ENCODE measurements around the gene PKIG.
A peak's percentile ranks its signal among the peaks of the same experiment; 100 is the strongest.

The PKIG gene

DNA sequence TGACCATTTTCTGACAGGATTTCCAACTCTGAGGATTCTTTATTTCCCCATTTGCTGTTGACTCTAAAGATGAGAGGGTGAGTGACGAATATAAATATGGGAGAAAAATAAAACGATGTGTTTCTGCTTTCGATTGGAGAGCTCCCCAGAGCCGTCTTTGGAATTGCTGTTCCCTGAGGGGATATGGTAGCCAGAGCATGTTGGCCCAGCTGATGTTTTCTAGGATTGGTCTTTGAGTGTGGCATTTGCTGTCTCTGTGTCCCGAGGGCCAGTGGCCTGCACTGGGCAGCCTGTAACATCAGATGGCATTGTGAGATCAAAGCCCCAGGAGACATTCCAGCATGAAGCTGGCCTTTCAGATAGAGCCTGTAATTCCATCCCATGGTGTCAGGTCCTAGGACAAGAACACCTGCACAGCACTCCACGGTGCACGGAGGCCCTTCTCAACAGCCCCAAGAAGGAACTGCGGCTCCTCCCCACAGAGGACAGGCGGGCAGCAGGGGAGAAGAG is 26.7 kb downstream of the PKIG start:
- Histone ChIP-seq H3K36me3 (replicated peaks) (no peaks in the 10 kb centered on the region), H3K4me1 (peaks cover 3% of the 10 kb centered on the region), H3K4me3 (no peak overlapping the region), H3K27me3 (ENCODE audit: low read depth) (no peaks in the 10 kb centered on the region), H3K9me3 (no peaks in the 10 kb centered on the region)
- in situ Hi-C loops (cut with MboI; ENCODE audit: low sequenced_read_pairs), result loop anchor here (5.0 to 25.0 kb wide), 2 partner anchors 222 to 497 kb away; no protein-coding TSS in a partner anchor
- no peak for DNase-seq (ENCODE audit: low spot score in 2 of 2)

DNA sequence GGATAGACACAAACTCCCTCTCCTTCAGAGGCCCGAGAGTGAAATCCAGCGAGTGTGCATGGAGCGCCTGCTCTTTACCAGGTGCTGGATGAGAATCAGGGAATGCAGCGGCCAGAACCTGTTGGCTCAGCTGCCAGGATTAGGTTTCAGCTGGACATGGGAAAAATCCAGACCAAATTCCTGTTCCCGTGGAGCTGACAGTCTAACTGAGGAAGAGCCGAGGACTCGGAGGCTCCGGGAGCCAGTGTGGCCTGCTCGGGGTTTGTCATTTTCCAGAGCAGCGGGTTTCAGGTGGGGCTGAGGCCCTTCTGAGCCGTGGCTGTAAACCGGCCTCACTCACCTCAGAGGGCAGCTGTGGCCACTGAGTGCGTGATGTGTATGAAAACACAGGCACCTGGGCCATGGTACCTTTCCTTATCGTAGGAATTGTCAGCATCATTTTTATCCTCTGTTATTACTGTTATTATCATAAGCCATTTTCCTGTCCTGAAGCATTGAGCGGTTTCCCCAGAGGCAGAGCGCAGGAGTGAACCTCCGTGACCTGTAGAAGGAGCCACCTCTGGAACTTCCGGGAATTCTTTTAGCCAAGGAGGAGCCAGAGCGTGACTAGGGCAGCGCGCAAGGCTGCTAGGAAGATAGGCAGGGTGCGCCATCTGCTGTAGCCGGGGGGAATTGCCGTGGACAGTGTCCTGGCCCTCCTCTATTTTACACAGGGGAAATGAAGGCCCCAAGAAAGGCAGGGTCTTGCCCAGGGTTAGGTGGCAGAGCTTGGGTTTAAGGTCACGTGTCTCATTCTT is 27.3 kb downstream of the PKIG start:
- Histone ChIP-seq H3K4me3 (no peak overlapping the region), H3K36me3 (replicated peaks) (no peaks in the 10 kb centered on the region), H3K27me3 (ENCODE audit: low read depth) (no peaks in the 10 kb centered on the region), H3K4me1 (peaks cover 3% of the 10 kb centered on the region), H3K9me3 (no peaks in the 10 kb centered on the region)
- in situ Hi-C loops (cut with MboI; ENCODE audit: low sequenced_read_pairs), result loop anchor here (5.0 to 25.0 kb wide), 2 partner anchors 222 to 497 kb away; no protein-coding TSS in a partner anchor
- DNase-seq (ENCODE audit: low spot score in 2 of 2), result peak; percentile 93 to 95

DNA sequence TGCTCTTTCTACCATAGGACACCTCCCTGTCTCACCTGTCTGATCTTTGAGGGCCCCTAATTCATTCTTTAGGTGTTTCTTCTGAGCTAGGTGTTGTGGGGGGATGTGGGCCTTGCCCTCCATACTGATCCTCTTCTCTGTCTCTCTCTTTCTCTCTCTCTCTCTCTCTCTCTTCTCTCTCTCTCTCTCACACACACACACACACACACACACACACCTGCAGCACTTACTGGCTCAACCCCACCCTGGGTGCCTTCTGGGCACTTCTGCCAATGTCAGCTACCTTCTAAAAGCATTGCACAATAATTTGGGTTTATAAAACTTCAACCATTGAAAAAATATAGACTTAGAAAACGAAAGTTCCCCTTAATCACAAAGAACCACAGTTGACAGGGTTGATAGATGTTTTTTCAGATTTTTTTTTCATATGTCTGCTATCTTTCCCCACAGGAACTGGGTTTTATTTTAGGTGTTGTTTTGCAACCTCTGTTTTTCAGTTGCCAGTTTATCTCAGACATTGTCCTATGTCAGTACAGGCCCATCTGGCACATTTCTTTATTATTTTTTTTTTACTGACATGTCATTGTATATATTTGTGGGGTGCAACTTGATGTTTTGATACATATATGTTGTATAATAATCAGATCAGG is 28.1 kb downstream of the PKIG start:
- Histone ChIP-seq H3K4me1 (peaks cover 3% of the 10 kb centered on the region), H3K36me3 (replicated peaks) (no peaks in the 10 kb centered on the region), H3K27me3 (ENCODE audit: low read depth) (no peaks in the 10 kb centered on the region), H3K4me3 (no peak overlapping the region), H3K9me3 (no peaks in the 10 kb centered on the region)
- in situ Hi-C loops (cut with MboI; ENCODE audit: low sequenced_read_pairs), result loop anchor here (25.0 kb wide), 1 partner anchor 498 kb away; no protein-coding TSS in a partner anchor
- no peak for DNase-seq (ENCODE audit: low spot score in 2 of 2)

DNA sequence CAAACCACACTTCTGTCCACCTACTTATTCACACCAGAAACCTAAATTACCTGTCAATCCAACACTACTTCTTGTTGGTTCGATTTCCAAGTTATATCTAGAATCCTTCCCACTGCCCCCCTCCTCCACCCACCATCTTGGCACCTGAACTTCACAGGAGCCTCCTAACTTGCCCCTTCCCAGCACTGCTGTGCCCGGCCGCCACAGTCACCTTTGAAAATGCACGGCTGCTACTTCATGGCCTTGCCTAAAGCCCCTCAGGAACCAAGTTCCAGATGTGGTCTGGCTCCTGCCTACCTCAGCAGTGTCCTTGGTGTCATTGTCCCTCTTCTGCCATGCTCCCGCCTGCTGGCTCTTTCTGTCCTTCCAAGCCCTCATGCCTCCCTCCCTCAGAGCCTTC is 31.2 kb downstream of the PKIG start:
- H3K27me3 ChIP-seq (ENCODE audit: low read depth), result no peaks in the 10 kb centered on the region
- DNase-seq (ENCODE audit: low spot score in 2 of 2), result no peak
- no peaks in the 10 kb centered on the region for H3K9me3 ChIP-seq
- in situ Hi-C loops (cut with MboI; ENCODE audit: low sequenced_read_pairs), result loop anchor here (25.0 kb wide), 1 partner anchor 501 kb away; no protein-coding TSS in a partner anchor
- H3K4me1 ChIP-seq, result peaks cover 3% of the 10 kb centered on the region
- H3K36me3 ChIP-seq (replicated peaks), result no peaks in the 10 kb centered on the region
- H3K4me3 ChIP-seq, result no peak overlapping the region

DNA sequence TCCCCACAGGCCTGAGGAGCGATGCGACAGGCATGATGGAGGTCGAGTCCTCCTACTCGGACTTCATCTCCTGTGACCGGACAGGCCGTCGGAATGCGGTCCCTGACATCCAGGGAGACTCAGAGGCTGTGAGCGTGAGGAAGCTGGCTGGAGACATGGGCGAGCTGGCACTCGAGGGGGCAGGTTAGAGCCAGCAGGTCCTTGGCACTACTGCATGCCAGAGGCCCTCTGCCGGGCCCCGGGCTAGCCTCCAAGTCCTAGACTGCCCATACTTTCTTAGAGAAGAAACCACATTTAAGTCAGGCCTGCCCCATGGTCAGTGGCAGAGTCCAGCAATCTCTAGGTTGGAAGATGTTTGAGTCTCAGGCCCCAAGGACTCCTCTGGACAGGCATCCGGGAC is 32.1 kb downstream of the PKIG start:
- Histone ChIP-seq H3K4me1 (peaks cover 3% of the 10 kb centered on the region), H3K4me3 (no peak overlapping the region), H3K9me3 (no peaks in the 10 kb centered on the region), H3K36me3 (replicated peaks) (peaks cover 4% of the 10 kb centered on the region; the same call in 1 of the 2 replicates), H3K27me3 (ENCODE audit: low read depth) (no peaks in the 10 kb centered on the region)
- in situ Hi-C loops (cut with MboI; ENCODE audit: low sequenced_read_pairs), result loop anchor here (25.0 kb wide), 1 partner anchor 502 kb away; no protein-coding TSS in a partner anchor
- DNase-seq (ENCODE audit: low spot score in 2 of 2), result no peak

DNA sequence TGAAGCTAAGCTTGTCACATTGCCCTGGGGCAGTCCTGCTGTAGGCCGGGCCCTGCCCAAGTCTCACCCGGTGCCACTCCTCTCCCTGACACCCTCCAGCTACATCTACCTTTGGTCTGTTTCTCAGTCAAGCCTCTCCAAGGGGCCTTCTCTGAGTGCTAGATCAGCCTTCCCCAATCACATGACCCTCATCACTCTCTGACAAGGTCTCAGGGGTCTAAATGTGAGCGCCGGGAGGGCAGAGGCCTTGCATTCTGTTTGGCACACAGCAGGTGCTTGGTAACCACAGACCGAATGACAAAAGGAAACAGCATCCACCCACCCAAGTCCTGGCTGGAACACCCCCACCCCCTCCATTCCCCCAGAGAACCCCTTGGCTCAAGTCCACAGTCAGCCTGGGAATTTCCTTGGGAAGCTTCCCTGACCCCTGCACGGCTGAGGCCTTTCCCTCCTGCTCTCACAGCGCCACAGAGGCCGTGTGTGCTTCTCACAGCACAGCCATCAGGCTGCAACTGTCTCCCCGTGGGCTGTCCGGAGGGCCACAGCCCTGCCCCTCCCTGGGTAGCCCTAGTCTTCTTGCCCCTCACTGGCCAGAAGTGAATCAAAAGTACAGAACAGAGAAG is 32.9 kb downstream of the PKIG start:
- no peak for DNase-seq (ENCODE audit: low spot score in 2 of 2)
- in situ Hi-C loops (cut with MboI; ENCODE audit: low sequenced_read_pairs), result loop anchor here (25.0 kb wide), 1 partner anchor 503 kb away; no protein-coding TSS in a partner anchor

DNA sequence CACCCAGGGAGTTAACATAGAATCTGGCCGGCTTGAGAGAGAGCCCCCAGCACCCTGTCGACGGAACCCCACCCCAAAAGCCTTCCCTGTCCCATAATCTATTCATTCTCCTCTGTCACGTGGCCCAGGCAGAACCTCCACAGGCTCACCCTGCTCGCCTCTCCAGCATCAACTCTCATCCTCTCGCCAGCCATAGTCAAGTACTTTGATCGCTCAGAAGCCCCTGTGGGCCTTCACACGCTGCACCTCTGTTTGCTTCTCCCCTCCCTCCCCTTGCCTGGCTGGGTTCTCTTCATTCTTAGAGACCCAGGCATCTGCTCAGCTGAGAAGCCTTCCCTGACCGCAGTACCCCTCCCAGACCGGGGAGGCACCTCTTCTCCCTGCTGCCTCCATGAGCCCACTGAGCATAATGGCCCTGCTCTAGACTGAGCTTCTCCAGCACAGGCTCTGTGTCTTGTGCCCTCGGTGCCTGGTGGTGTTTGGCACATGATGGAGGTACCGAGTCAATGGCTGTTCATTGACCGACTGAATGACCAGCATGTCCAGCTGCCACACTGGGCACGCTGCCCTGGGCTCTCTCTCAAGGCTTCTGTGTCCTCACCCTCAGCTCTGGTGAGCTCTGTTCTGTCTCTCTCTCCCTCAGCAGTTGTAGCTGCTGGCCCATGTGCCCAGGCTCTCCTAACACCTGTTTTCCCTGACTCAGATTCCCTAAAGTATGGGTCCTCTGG is 33.7 kb downstream of the PKIG start:
- DNase-seq (ENCODE audit: low spot score in 2 of 2), result no peak
- Histone ChIP-seq H3K27me3 (ENCODE audit: low read depth) (no peaks in the 10 kb centered on the region), H3K4me1 (no peaks in the 10 kb centered on the region), H3K9me3 (no peaks in the 10 kb centered on the region), H3K36me3 (replicated peaks) (peaks cover 14% of the 10 kb centered on the region), H3K4me3 (no peak overlapping the region)
- in situ Hi-C loops (cut with MboI; ENCODE audit: low sequenced_read_pairs), result loop anchor here (25.0 kb wide), 1 partner anchor 504 kb away; no protein-coding TSS in a partner anchor

More for the DNA sequence above, 32.9 kb downstream of the PKIG start:
- Histone ChIP-seq H3K4me3 (no peak overlapping the region), H3K9me3 (no peaks in the 10 kb centered on the region), H3K27me3 (ENCODE audit: low read depth) (no peaks in the 10 kb centered on the region), H3K36me3 (replicated peaks) (peaks cover 9% of the 10 kb centered on the region), H3K4me1 (no peaks in the 10 kb centered on the region)

DNA sequence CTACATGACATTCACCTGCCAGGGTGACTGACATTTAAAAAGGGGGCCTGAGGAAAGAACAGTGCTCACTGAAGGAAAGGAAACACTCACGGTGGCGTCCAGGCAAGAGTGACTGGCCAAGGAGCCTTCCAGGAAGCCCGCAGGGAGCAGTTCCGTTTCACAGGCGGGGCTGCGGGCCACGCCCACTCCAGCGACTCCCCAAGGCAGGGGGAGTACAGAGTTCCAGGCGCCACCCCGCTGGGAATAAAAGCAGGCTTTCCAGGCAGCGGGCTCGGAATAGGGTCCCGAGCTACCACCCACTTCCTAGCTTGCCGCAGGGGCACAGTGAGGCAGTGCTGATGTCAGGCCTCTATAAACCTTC is 34.2 kb downstream of the PKIG start:
- H3K4me1 ChIP-seq, result no peaks in the 10 kb centered on the region
- DNase-seq (ENCODE audit: low spot score in 2 of 2), result no peak
- no peaks in the 10 kb centered on the region for H3K27me3 ChIP-seq (ENCODE audit: low read depth)
- no peak overlapping the region for H3K4me3 ChIP-seq
- in situ Hi-C loops (cut with MboI; ENCODE audit: low sequenced_read_pairs), result loop anchor here (25.0 kb wide), 1 partner anchor 504 kb away; no protein-coding TSS in a partner anchor
- peaks cover 14% of the 10 kb centered on the region for H3K36me3 ChIP-seq (replicated peaks)
- no peaks in the 10 kb centered on the region for H3K9me3 ChIP-seq

DNA sequence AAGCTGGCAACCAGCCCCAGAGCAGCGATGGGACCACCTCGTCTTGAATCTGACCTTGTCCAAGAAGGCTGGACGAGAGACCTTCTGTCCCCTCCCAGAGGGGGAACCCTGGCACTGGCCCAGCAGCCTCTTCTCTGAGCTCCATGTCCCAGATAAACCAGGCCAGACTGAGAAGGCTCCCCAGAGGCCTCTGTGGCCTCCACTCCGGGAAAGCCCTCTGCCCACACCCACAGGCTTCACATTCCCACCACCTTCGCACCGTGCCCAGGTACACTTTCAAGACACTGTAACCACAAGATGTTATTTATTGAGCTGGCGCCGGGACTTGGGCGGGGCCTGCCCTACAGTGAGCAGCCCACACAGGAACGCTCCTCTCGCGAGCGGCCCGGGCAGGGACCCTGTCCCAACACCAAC is 35.9 kb downstream of the PKIG start:
- Histone ChIP-seq H3K9me3 (no peaks in the 10 kb centered on the region), H3K4me3 (no peak overlapping the region), H3K27me3 (ENCODE audit: low read depth) (no peaks in the 10 kb centered on the region), H3K36me3 (replicated peaks) (peaks cover 19% of the 10 kb centered on the region), H3K4me1 (no peaks in the 10 kb centered on the region)
- DNase-seq (ENCODE audit: low spot score in 2 of 2), result no peak
- in situ Hi-C loops (cut with MboI; ENCODE audit: low sequenced_read_pairs), result loop anchor here (25.0 kb wide), 1 partner anchor 506 kb away; no protein-coding TSS in a partner anchor

DNA sequence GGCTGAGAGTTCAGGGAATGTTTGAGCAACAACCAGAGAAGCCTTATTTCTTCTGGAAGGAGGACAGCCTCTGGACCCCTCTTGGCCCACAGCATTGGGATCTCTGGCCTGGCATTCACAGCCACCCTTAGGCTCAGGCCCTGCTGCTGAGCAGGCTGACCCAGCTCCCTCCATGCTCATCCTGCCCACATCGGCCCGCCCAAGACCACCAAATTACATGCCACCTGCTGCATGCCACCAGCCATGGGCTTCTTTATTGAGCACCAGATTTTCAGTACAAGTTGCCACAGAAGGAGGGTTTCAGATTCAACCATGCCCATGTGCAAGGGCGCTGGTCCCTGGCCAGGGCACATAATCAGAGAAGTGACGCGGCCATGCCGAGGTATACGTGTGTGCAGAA is 36.9 kb downstream of the PKIG start:
- Histone ChIP-seq H3K4me3 (no peak overlapping the region), H3K9me3 (no peaks in the 10 kb centered on the region), H3K36me3 (replicated peaks) (peaks cover 19% of the 10 kb centered on the region), H3K4me1 (no peaks in the 10 kb centered on the region), H3K27me3 (ENCODE audit: low read depth) (no peaks in the 10 kb centered on the region)
- in situ Hi-C loops (cut with MboI; ENCODE audit: low sequenced_read_pairs), result loop anchor here (25.0 kb wide), 1 partner anchor 507 kb away; no protein-coding TSS in a partner anchor
- DNase-seq (ENCODE audit: low spot score in 2 of 2), result no peak

DNA sequence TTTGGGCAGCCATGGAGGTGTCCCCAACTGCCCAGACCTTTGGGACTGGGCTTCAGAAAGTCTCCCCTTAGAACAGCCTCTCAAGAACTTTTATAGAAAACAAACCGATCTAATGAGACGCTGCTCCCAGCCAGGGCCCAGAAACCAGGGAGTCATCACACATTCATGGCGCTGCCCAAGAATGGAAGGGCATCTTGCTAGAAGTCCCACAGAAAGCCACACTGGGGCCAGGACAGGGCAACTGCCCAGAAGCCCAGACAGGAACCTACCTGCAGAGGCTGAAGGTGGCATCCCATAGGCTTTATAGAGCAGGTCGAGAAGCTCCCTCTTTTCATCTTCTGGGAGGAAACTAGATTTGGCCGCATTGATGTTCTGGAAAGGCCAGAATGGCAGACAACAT is 37.7 kb downstream of the PKIG start:
- no peak overlapping the region for H3K4me3 ChIP-seq
- no peaks in the 10 kb centered on the region for H3K4me1 ChIP-seq
- peaks cover 22% of the 10 kb centered on the region for H3K36me3 ChIP-seq (replicated peaks)
- in situ Hi-C loops (cut with MboI; ENCODE audit: low sequenced_read_pairs), result loop anchor here (25.0 kb wide), 1 partner anchor 508 kb away; no protein-coding TSS in a partner anchor
- no peaks in the 10 kb centered on the region for H3K27me3 ChIP-seq (ENCODE audit: low read depth)
- DNase-seq (ENCODE audit: low spot score in 2 of 2), result no peak
- no peaks in the 10 kb centered on the region for H3K9me3 ChIP-seq

DNA sequence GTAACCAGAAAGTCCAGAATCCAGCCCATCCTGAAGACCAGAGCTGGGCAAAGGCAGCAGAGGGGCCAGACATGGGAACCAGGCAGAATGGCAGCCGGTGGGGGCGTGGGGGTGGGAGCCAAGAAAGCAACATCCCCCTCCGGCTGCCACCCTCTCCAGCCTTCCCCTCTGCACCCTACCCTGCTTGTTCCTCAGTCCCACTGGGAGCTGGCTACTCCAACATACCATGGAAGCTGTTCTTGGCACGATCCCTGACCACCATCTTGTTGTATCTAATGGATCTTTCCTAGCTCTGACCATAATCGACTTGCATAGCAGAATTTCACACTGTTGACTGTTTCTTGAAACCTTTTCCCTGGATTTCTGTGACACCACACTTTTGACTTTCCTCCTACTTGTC is 38.9 kb downstream of the PKIG start:
- no peaks in the 10 kb centered on the region for H3K27me3 ChIP-seq (ENCODE audit: low read depth)
- in situ Hi-C loops (cut with MboI; ENCODE audit: low sequenced_read_pairs), result loop anchor here (25.0 kb wide), 1 partner anchor 509 kb away; no protein-coding TSS in a partner anchor
- no peak for DNase-seq (ENCODE audit: low spot score in 2 of 2)
- no peaks in the 10 kb centered on the region for H3K9me3 ChIP-seq
- peaks cover 22% of the 10 kb centered on the region for H3K36me3 ChIP-seq (replicated peaks)
- no peaks in the 10 kb centered on the region for H3K4me1 ChIP-seq
- H3K4me3 ChIP-seq, result no peak overlapping the region

DNA sequence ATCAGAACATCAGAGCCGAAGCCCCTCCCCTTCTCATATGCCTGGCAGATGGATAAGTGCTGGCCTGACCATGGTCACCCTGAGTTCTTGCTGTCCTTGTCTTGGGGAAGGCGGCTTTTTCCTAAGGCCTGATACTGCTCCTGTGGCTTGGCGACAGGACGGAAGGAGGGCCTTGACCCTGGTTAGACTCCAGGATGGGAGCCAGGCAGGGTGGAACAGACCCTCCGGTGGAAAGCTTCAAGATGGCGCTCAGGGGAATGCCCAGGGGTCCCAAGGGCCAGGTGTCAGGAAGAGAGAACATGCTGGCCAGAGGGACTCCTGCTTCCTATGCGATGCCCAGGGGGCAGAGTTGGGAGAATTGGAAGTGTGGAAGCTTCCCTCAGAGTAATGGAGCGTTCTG is 39.6 kb downstream of the PKIG start:
- no peaks in the 10 kb centered on the region for H3K9me3 ChIP-seq
- H3K36me3 ChIP-seq (replicated peaks), result peaks cover 22% of the 10 kb centered on the region
- no peak for DNase-seq (ENCODE audit: low spot score in 2 of 2)
- no peaks in the 10 kb centered on the region for H3K27me3 ChIP-seq (ENCODE audit: low read depth)
- no peak overlapping the region for H3K4me3 ChIP-seq
- no peaks in the 10 kb centered on the region for H3K4me1 ChIP-seq
- in situ Hi-C loops (cut with MboI; ENCODE audit: low sequenced_read_pairs), result loop anchor here (25.0 kb wide), 1 partner anchor 510 kb away; no protein-coding TSS in a partner anchor

Data from HAP-1 (cell line).